Hepatocyte (in vitro differentiated cells): Measurements from ENCODE around the gene TSPAN13.

Experiments
- EZH2 ChIP-seq: fragments of 200-600 bp; sonication (generic); IDR thresholded peaks from 2 replicates; pipeline ENCODE4 v1.6.1; 2016; ENCODE audit warnings: antibody characterized with exemption, mild to moderate bottlenecking, borderline replicate concordance
- EZH2phosphoT487 ChIP-seq: fragments of 200-600 bp; sonication (generic); IDR thresholded peaks from one replicate; pipeline ENCODE4 v1.6.1; 2018; ENCODE audit warnings: antibody characterized with exemption, mild to moderate bottlenecking, low read depth, moderate library complexity; ENCODE audit not compliant: unreplicated experiment, severe bottlenecking
- TF ChIP-seq, protein P1 (sequence below): fragments of 200-600 bp; sonication (generic); IDR thresholded peaks from 2 replicates; pipeline ENCODE4 v1.5.1; 2016; ENCODE audit warnings: antibody characterized with exemption, mild to moderate bottlenecking; ENCODE audit not compliant: poor library complexity

DNA sequence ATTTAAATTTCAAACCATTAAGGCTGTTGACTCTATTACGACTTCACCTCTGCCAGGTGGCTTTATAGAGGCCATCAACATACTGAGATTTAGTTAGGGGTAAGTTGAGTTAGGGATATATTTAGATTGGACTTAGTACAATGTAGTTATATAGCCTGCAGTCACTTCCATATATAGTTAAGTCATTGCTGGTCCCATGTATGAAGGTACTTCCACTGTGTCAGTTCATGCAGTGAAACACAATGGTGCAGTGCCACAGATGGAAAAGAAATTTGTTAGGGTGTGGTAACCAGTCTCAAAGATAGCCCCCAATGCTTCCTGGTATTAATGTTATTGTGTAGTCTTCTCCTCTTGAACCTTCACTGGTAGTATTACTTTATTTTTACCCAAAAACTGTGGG, 12.6 kb upstream of the TSPAN13 start:
- TF ChIP-seq EZH2phosphoT487 (no peak), EZH2 (no peak)
- TF ChIP-seq, protein P1, sequence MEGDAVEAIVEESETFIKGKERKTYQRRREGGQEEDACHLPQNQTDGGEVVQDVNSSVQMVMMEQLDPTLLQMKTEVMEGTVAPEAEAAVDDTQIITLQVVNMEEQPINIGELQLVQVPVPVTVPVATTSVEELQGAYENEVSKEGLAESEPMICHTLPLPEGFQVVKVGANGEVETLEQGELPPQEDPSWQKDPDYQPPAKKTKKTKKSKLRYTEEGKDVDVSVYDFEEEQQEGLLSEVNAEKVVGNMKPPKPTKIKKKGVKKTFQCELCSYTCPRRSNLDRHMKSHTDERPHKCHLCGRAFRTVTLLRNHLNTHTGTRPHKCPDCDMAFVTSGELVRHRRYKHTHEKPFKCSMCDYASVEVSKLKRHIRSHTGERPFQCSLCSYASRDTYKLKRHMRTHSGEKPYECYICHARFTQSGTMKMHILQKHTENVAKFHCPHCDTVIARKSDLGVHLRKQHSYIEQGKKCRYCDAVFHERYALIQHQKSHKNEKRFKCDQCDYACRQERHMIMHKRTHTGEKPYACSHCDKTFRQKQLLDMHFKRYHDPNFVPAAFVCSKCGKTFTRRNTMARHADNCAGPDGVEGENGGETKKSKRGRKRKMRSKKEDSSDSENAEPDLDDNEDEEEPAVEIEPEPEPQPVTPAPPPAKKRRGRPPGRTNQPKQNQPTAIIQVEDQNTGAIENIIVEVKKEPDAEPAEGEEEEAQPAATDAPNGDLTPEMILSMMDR = no peak
